Measurements from ENCODE around the gene CCNE1. TPM values are rescaled to one million over a fixed set of nuclear protein-coding genes. Genes with fewer than 3 reads are reported as not detected.

CCNE1 gene
- total RNA-seq, 1 donor: 4.7 TPM

GRCh38 chr19:29840066-29840950 lies 28.5 kb downstream of the CCNE1 start:
- Histone ChIP-seq H3K27me3 (ENCODE audit: insufficient read depth, low read length) (peaks cover 18% of the 10 kb centered on the region), H3K79me2 (ENCODE audit: insufficient read depth, low read length) (no peaks in the 10 kb centered on the region), H2AFZ (ENCODE audit: low read length) (no peak overlapping the region), H3K9me3 (ENCODE audit: low read depth, low read length) (no peaks in the 10 kb centered on the region), H3K4me2 (ENCODE audit: insufficient read depth, low read length) (no peak overlapping the region), H4K20me1 (ENCODE audit: insufficient read depth, low read length) (peaks cover 5% of the 10 kb centered on the region), H3K27ac (ENCODE audit: low read depth, low read length) (no peak overlapping the region), H3K4me3 (ENCODE audit: insufficient read depth, low read length) (no peak overlapping the region), H3K36me3 (ENCODE audit: insufficient read depth, low read length) (no peaks in the 10 kb centered on the region), H3K4me1 (ENCODE audit: insufficient read depth, low read length) (peaks cover 5% of the 10 kb centered on the region)
- no peak for TF ChIP-seq CTCF (IDR thresholded peaks at IDR 0.05; ENCODE audit: extremely low read depth, low read depth, low read length)
- no peak for DNase-seq (ENCODE audit: insufficient read length, low spot score, missing footprints)

GRCh38 chr19:29841209-29841558 lies 29.4 kb downstream of the CCNE1 start:
- no peak overlapping the region for H2AFZ ChIP-seq (ENCODE audit: low read length)
- H3K27ac ChIP-seq (ENCODE audit: low read depth, low read length): no peak overlapping the region
- TF ChIP-seq CTCF (IDR thresholded peaks at IDR 0.05; ENCODE audit: extremely low read depth, low read depth, low read length): no peak
- no peaks in the 10 kb centered on the region for H3K36me3 ChIP-seq (ENCODE audit: insufficient read depth, low read length)
- H3K4me3 ChIP-seq (ENCODE audit: insufficient read depth, low read length): no peak overlapping the region
- peaks cover 10% of the 10 kb centered on the region for H3K4me1 ChIP-seq (ENCODE audit: insufficient read depth, low read length)
- H3K79me2 ChIP-seq (ENCODE audit: insufficient read depth, low read length): no peaks in the 10 kb centered on the region
- H3K9me3 ChIP-seq (ENCODE audit: low read depth, low read length): no peaks in the 10 kb centered on the region
- H3K4me2 ChIP-seq (ENCODE audit: insufficient read depth, low read length): no peak overlapping the region
- DNase-seq (ENCODE audit: insufficient read length, low spot score, missing footprints): no peak
- H4K20me1 ChIP-seq (ENCODE audit: insufficient read depth, low read length): peaks cover 5% of the 10 kb centered on the region
- peaks cover 18% of the 10 kb centered on the region for H3K27me3 ChIP-seq (ENCODE audit: insufficient read depth, low read length)

- Histone ChIP-seq H3K27me3 (ENCODE audit: insufficient read depth, low read length) (peaks cover 18% of the 10 kb centered on the region), H3K4me3 (ENCODE audit: insufficient read depth, low read length) (no peak overlapping the region), H3K79me2 (ENCODE audit: insufficient read depth, low read length) (no peaks in the 10 kb centered on the region), H2AFZ (ENCODE audit: low read length) (no peak overlapping the region), H3K9me3 (ENCODE audit: low read depth, low read length) (no peaks in the 10 kb centered on the region), H3K27ac (ENCODE audit: low read depth, low read length) (no peak overlapping the region), H4K20me1 (ENCODE audit: insufficient read depth, low read length) (peaks cover 5% of the 10 kb centered on the region), H3K4me1 (ENCODE audit: insufficient read depth, low read length) (peaks cover 10% of the 10 kb centered on the region), H3K4me2 (ENCODE audit: insufficient read depth, low read length) (no peak overlapping the region), H3K36me3 (ENCODE audit: insufficient read depth, low read length) (no peaks in the 10 kb centered on the region)
- no peak for TF ChIP-seq CTCF (IDR thresholded peaks at IDR 0.05; ENCODE audit: extremely low read depth, low read depth, low read length)
- DNase-seq (ENCODE audit: insufficient read length, low spot score, missing footprints): no peak
Observed at GRCh38 chr19:29841559-29842367, 30.0 kb downstream of the CCNE1 start.

Data from osteoblast (primary cell).